HFFc6 (cell line): ENCODE measurements around the gene TTYH2. TPM values are rescaled to one million over a fixed set of nuclear protein-coding genes. Genes with fewer than 3 reads are reported as not detected.

Experiments used
- DNase-seq: peaks from one replicate; pipeline ENCODE4 v3.0.0-alpha.2; 2018
- H3K27ac Mint-ChIP-seq: 2 replicates; pipeline ENCODE4 v1.8.0; 2020; ENCODE audit warnings: mild to moderate bottlenecking, mixed read lengths
- H3K27me3 Mint-ChIP-seq: 2 replicates; pipeline ENCODE4 v1.8.0; 2021; ENCODE audit warnings: mild to moderate bottlenecking, moderate library complexity, mixed read lengths; ENCODE audit not compliant: insufficient read depth
- H3K36me3 Mint-ChIP-seq: 2 replicates; pipeline ENCODE4 v1.8.0; 2021; ENCODE audit warnings: low read depth, mixed read lengths
- H3K4me1 Mint-ChIP-seq: 2 replicates; pipeline ENCODE4 v1.8.0; 2020; ENCODE audit warnings: low read depth, mixed read lengths
- H3K4me3 Mint-ChIP-seq: 2 replicates; pipeline ENCODE4 v1.8.0; 2020; ENCODE audit warnings: mild to moderate bottlenecking, moderate library complexity, mixed read lengths
- H3K9me3 Mint-ChIP-seq: 2 replicates; pipeline ENCODE4 v1.8.0; 2020; ENCODE audit warnings: mild to moderate bottlenecking, mixed read lengths
- total RNA-seq, 6 experiments: library from RNA; stranded (reverse); fragmentation: NEBNext Ultra II Directional; extraction: Animal tissue kit (Norgen Biotek cat#: 25700); gene quantifications; 2 replicates in 1 of 6; 3 replicates in 5 of 6; pipeline ENCODE4 v1.2.3, GENCODE V29; 2021
- TF ChIP-seq, protein P1 (sequence below): fragments of 200-600 bp; sonication (generic); IDR thresholded peaks from 2 replicates; pipeline ENCODE4 v1.5.0; 2021; ENCODE audit warnings: antibody characterized with exemption, mild to moderate bottlenecking

TTYH2 gene
- total RNA-seq, 6 experiments from 2014 or later, result 1.2 to 2.7 (median 1.9) TPM

- no peaks in the 10 kb centered on the region for H3K4me1 Mint-ChIP-seq
- no peak overlapping the region for H3K4me3 Mint-ChIP-seq
- no peaks in the 10 kb centered on the region; the same call in none of the 2 replicates for H3K27me3 Mint-ChIP-seq
- no peaks in the 10 kb centered on the region for H3K36me3 Mint-ChIP-seq
- no peak overlapping the region for H3K27ac Mint-ChIP-seq
- peak; percentile 26 for DNase-seq
- H3K9me3 Mint-ChIP-seq, result peaks cover 12% of the 10 kb centered on the region; the same call in 1 of the 2 replicates
- TF ChIP-seq, protein P1, sequence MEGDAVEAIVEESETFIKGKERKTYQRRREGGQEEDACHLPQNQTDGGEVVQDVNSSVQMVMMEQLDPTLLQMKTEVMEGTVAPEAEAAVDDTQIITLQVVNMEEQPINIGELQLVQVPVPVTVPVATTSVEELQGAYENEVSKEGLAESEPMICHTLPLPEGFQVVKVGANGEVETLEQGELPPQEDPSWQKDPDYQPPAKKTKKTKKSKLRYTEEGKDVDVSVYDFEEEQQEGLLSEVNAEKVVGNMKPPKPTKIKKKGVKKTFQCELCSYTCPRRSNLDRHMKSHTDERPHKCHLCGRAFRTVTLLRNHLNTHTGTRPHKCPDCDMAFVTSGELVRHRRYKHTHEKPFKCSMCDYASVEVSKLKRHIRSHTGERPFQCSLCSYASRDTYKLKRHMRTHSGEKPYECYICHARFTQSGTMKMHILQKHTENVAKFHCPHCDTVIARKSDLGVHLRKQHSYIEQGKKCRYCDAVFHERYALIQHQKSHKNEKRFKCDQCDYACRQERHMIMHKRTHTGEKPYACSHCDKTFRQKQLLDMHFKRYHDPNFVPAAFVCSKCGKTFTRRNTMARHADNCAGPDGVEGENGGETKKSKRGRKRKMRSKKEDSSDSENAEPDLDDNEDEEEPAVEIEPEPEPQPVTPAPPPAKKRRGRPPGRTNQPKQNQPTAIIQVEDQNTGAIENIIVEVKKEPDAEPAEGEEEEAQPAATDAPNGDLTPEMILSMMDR, result peak; percentile 51
These were observed 83.2 kb downstream of the TTYH2 start for GRCh38 chr17:74296548-74296936.

DNA sequence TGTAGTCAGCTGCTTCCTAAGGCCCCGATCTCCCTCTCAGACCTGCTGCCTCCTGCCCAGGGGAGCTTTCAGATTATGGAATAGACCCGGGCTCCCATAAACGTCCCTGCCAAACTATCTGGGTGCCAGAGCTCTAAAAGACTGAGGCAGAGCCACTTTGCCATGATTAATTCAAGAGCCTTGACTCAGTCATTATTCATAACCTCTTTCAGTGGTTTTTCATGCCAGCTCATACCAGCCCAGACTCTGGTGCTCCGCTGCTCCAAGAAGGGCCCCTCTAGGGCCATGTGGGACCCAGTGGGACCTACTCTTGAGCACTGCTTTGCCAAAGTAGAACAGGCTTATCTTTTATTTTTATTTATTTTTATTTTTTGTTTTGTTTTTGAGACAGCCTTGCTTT is 84.6 kb downstream of the TTYH2 start:
- Mint-ChIP-seq H3K27me3 (no peaks in the 10 kb centered on the region; the same call in none of the 2 replicates), H3K4me1 (no peaks in the 10 kb centered on the region), H3K36me3 (no peaks in the 10 kb centered on the region), H3K27ac (no peak overlapping the region), H3K4me3 (no peak overlapping the region), H3K9me3 (peaks cover 12% of the 10 kb centered on the region; the same call in 1 of the 2 replicates)
- no peak for DNase-seq
- TF ChIP-seq, protein P1, result no peak

- H3K9me3 Mint-ChIP-seq, result peaks cover 12% of the 10 kb centered on the region; the same call in 1 of the 2 replicates
- H3K27me3 Mint-ChIP-seq, result no peaks in the 10 kb centered on the region; the same call in none of the 2 replicates
- H3K27ac Mint-ChIP-seq, result no peak overlapping the region
- TF ChIP-seq, protein P1, result no peak
- no peaks in the 10 kb centered on the region for H3K36me3 Mint-ChIP-seq
- no peak overlapping the region for H3K4me3 Mint-ChIP-seq
- no peak for DNase-seq
- H3K4me1 Mint-ChIP-seq, result no peaks in the 10 kb centered on the region
These were observed 85.4 kb downstream of the TTYH2 start for GRCh38 chr17:74298778-74299177.

GRCh38 chr17:74299226-74300009 is 86.0 kb downstream of the TTYH2 start:
- DNase-seq, result no peak
- no peaks in the 10 kb centered on the region for H3K36me3 Mint-ChIP-seq
- H3K27me3 Mint-ChIP-seq, result no peaks in the 10 kb centered on the region; the same call in none of the 2 replicates
- no peaks in the 10 kb centered on the region for H3K4me1 Mint-ChIP-seq
- H3K27ac Mint-ChIP-seq, result no peak overlapping the region
- H3K9me3 Mint-ChIP-seq, result peaks cover 6% of the 10 kb centered on the region; the same call in 1 of the 2 replicates
- TF ChIP-seq, protein P1, result no peak
- H3K4me3 Mint-ChIP-seq, result no peak overlapping the region

- Mint-ChIP-seq H3K27ac (no peak overlapping the region), H3K27me3 (no peaks in the 10 kb centered on the region; the same call in 1 of the 2 replicates)
- TF ChIP-seq, protein P1, result no peak
These were observed 89.9 kb downstream of the TTYH2 start for GRCh38 chr17:74303305-74303704.

More at GRCh38 chr17:74303305-74303704, 89.9 kb downstream of the TTYH2 start:
- DNase-seq, result no peak
- Mint-ChIP-seq H3K4me1 (no peaks in the 10 kb centered on the region), H3K9me3 (peaks cover 15% of the 10 kb centered on the region), H3K4me3 (no peak overlapping the region), H3K36me3 (no peaks in the 10 kb centered on the region)
